Gastroesophageal sphincter (tissue), 4 donors: Measurements from ENCODE around the gene OTULIN. TPM values are rescaled to one million over a fixed set of nuclear protein-coding genes. Genes with fewer than 3 reads are reported as not detected.

Experiments used
- ATAC-seq: fragments of 150-250 bp; one replicate; pipeline ENCODE4 v1.9.1; 2016; ENCODE audit warnings: mild to moderate bottlenecking, moderate library complexity
- H3K27ac ChIP-seq, 4 donors: fragments of 200-600 bp; sonication (generic) in 3 of 4; 1 replicate in 3 of 4; 2 replicates in 1 of 4; pipeline ENCODE4 v1.5.1; 2016 to 2019
- H3K27me3 ChIP-seq: fragments of 200-600 bp; sonication (generic); one replicate; pipeline ENCODE4 v1.5.1; 2019
- H3K36me3 ChIP-seq, 2 donors: fragments of 200-600 bp; sonication (generic); one replicate each; pipeline ENCODE4 v1.5.1; 2019; ENCODE audit warnings: control low read depth in 1 of 2
- H3K4me1 ChIP-seq, 3 donors: fragments of 200-600 bp; sonication (generic); 1 replicate in 2 of 3; 2 replicates in 1 of 3; pipeline ENCODE4 v1.5.1; 2016 to 2019; ENCODE audit warnings: control low read depth in 2 of 3
- H3K4me3 ChIP-seq, 2 donors: fragments of 200-600 bp; sonication (generic); one replicate each; pipeline ENCODE4 v1.5.1; 2019; ENCODE audit warnings: mild to moderate bottlenecking in 1 of 2, moderate library complexity in 1 of 2
- H3K9me3 ChIP-seq, 3 donors: fragments of 200-600 bp; sonication (generic); one replicate each; pipeline ENCODE4 v1.5.1; 2017 to 2019; ENCODE audit warnings: control low read depth in 2 of 3
- EP300 ChIP-seq: sonication (generic); formaldehyde crosslinking; IDR thresholded peaks from one replicate; pipeline ENCODE4 v1.6.1; 2017; ENCODE audit warnings: antibody characterized with exemption, mild to moderate bottlenecking
- POLR2A ChIP-seq, 2 donors: fragments of 450-650 bp; IDR thresholded peaks; one replicate each; pipeline ENCODE4 v1.6.1; 2017; ENCODE audit warnings: antibody characterized with exemption in 2 of 2, mild to moderate bottlenecking in 2 of 2, moderate library complexity in 1 of 2
- POLR2AphosphoS5 ChIP-seq: sonication (generic); formaldehyde crosslinking; IDR thresholded peaks from one replicate; pipeline ENCODE4 v1.6.1; 2017; ENCODE audit warnings: antibody characterized with exemption
- WGBS, 2 donors: methylation state at CpG; one replicate each; pipeline ENCODE4 v1.1.5; 2018; ENCODE audit warnings: low coverage in 1 of 2; 5-methylcytosine and 5-hydroxymethylcytosine counted together
- total RNA-seq, 4 donors: library from RNA; depleted of rRNA; stranded (reverse); fragments of >200 nt; gene quantifications; one replicate each; pipeline ENCODE4 v1.1.0, GENCODE V29; 2016
- TF ChIP-seq, protein P1 (sequence below), 4 experiments: fragments of 200-600 bp in 2 of 4; fragments of 450-650 bp in 2 of 4; sonication (generic) in 1 of 4; IDR thresholded peaks; one replicate each; pipeline ENCODE4 v1.5.1; 2017 to 2019; ENCODE audit warnings: antibody characterized with exemption in 4 of 4, mild to moderate bottlenecking in 2 of 4, moderate library complexity in 2 of 4

Gene OTULIN
- total RNA-seq, 4 donors from 2014 or later: 19.5 to 27.1 (median 23.6) TPM

DNA sequence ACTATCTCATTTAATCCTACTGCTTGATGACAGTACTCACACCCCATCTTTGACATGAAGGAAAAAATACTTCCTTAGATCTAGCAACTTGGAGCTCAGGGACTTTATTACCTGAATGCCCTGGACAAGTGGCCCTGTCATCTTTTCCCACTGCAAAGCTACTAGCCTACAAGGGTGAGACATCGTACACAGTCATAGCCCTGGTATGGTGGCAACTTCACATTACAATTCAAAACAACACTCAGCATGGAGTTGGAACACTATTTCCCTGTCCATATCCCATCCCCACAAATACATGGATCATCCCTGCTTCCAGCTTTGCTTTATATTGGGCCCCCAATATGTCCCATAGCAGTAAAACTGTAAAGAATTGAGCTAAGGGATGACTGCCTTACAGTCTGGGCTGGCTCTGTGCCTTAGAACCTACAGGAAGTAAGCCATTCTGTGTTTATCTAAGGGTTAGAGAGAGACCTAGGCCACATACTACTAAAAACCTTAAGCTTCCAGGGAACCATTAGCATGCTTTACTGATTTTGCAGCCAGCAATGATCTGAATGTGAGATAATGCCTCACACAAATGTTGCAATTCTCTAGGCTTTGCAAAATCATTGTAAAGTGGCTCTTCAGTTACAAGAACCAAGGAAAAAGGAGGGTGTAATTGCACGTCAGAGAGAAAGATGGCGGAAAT, 55.9 kb downstream of the OTULIN start:
- WGBS, 2 donors: 92 to 100% methylated on average over 2 of the region's 3 CpGs
- TF ChIP-seq, protein P1, sequence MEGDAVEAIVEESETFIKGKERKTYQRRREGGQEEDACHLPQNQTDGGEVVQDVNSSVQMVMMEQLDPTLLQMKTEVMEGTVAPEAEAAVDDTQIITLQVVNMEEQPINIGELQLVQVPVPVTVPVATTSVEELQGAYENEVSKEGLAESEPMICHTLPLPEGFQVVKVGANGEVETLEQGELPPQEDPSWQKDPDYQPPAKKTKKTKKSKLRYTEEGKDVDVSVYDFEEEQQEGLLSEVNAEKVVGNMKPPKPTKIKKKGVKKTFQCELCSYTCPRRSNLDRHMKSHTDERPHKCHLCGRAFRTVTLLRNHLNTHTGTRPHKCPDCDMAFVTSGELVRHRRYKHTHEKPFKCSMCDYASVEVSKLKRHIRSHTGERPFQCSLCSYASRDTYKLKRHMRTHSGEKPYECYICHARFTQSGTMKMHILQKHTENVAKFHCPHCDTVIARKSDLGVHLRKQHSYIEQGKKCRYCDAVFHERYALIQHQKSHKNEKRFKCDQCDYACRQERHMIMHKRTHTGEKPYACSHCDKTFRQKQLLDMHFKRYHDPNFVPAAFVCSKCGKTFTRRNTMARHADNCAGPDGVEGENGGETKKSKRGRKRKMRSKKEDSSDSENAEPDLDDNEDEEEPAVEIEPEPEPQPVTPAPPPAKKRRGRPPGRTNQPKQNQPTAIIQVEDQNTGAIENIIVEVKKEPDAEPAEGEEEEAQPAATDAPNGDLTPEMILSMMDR (IDR thresholded peaks at IDR 0.05): no peak
- TF ChIP-seq POLR2AphosphoS5: no peak
- no peak for ATAC-seq
- H3K4me3 ChIP-seq: no peak overlapping the region
- no peaks in the 10 kb centered on the region for H3K9me3 ChIP-seq
- no peak overlapping the region for H3K27ac ChIP-seq
- H3K36me3 ChIP-seq: peaks cover 0 to 36% of the 10 kb centered on the region in 2 donors
- no peaks in the 10 kb centered on the region for H3K27me3 ChIP-seq
- H3K4me1 ChIP-seq: no peaks in the 10 kb centered on the region

DNA sequence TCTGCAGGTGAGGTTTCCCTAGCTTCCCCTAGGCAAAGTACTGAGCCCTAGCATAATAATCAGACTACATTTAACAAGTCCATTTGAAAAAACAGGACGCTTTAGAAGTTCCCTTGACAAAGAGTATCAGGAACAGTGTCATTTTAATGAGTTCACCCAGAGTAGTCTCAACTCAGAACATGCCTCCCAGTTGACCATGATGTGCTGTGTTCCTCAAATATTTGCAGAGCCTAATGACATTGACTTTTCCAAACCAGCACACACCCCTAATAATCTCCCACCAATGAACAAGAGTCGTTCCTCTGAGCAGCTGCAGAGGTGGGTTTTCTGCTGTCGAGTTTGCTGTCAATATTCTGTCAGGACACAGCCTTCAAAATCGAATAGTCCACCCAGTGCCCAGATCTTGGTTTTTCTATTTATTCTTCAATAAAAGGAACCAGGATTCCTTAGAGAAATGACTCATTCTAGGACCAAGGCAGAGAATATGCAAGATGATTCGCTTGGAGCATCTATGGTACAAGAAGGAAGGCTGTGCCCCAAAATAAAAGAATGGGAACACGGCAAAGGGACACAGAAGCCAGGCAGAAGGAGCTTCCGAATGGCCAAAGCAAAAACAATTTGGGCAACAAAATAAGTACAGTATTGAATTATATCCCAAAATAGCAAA, 57.6 kb downstream of the OTULIN start:
- Histone ChIP-seq H3K27me3 (no peaks in the 10 kb centered on the region), H3K4me3 (no peak overlapping the region), H3K4me1 (peaks cover 0 to 5% (median 0%) of the 10 kb centered on the region in 3 donors), H3K36me3 (peaks cover 0 to 18% of the 10 kb centered on the region in 2 donors), H3K27ac (no peak overlapping the region), H3K9me3 (no peaks in the 10 kb centered on the region)
- WGBS, 2 donors: 84 to 100% methylated on average over 3 to 7 of the region's 7 CpGs
- TF ChIP-seq POLR2A (IDR thresholded peaks at IDR 0.05): no peak
- TF ChIP-seq EP300: no peak
- TF ChIP-seq POLR2AphosphoS5: no peak
- TF ChIP-seq, protein P1 (IDR thresholded peaks at IDR 0.05): no peak
- ATAC-seq: no peak

DNA sequence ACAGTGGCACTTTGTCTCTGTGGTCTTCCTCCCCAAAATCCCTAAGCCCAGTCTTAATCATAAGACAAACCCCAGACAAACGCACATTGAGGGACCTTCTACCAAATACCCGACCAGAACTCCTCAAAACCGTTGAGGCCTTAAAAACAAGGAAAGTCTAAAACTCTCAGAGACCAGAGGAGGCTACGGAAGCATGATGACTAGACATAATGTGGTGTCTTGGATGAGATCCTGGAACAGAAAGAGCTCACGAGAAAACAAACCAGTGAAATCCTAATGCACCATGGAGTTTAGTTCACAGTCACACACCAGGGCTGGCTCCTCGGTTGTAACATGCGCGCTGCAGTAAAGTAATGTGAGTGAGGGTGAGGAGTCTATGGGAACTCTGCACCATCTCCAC, 58.4 kb downstream of the OTULIN start:
- TF ChIP-seq POLR2AphosphoS5: no peak
- TF ChIP-seq EP300: no peak
- TF ChIP-seq POLR2A (IDR thresholded peaks at IDR 0.05): no peak
- TF ChIP-seq, protein P1 (IDR thresholded peaks at IDR 0.05): no peak
- Histone ChIP-seq H3K4me3 (no peak overlapping the region), H3K27me3 (no peaks in the 10 kb centered on the region), H3K27ac (no peak overlapping the region), H3K4me1 (peaks cover 0 to 13% (median 0%) of the 10 kb centered on the region in 3 donors), H3K36me3 (peaks cover 0 to 14% of the 10 kb centered on the region in 2 donors), H3K9me3 (no peaks in the 10 kb centered on the region)
- ATAC-seq: no peak
- 80 to 89% methylated on average over 2 to 8 of the region's 8 CpGs for WGBS, 2 donors

DNA sequence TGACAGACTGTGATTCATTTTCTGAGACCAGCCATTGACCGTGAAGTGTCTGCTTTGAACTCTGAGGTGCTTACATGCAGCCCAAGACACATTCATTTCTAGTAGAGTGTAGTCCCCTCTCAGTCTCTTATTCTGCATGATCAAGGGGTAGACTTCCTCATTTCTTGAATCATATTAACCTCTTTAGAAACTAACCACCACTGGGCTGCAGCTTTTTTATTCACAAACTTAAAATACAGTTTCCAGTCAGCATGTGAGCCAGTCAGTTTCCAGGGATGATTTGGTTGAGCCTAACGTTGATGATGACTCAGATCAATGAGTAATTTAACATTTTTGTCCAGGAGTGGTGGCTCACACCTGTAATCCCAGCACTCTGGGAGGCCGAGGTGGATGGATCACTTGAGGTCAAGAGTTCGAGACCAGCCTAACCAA, 59.2 kb downstream of the OTULIN start:
- TF ChIP-seq, protein P1 (IDR thresholded peaks at IDR 0.05): no peak
- TF ChIP-seq EP300: no peak
- no peak for TF ChIP-seq POLR2AphosphoS5
- TF ChIP-seq POLR2A (IDR thresholded peaks at IDR 0.05): no peak
- Histone ChIP-seq H3K4me1 (peaks cover 0 to 16% (median 0%) of the 10 kb centered on the region in 3 donors), H3K27me3 (no peaks in the 10 kb centered on the region), H3K27ac (no peak overlapping the region), H3K36me3 (peaks cover 0 to 14% of the 10 kb centered on the region in 2 donors), H3K9me3 (no peaks in the 10 kb centered on the region), H3K4me3 (no peak overlapping the region)
- no peak for ATAC-seq
- 69 to 88% methylated on average over 1 to 4 of the region's 4 CpGs for WGBS, 2 donors

DNA sequence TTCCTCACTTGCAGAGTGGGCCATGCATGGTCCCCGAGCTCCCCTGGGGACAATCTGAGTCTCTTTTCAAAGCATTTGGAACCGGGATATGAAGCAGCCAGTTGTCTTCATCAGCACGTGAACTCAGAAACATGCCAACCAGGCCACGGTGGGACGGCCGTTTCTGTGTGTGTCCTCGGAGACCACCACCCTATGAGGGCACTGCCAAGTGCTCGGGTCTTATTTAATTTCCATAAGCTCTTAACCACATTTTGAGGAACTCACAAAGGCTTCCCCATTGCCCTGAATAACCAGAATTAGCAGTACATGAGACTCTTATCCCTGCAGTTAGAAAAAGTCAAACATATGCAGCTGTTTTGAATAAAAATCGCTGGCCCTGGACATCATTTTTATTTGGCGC, 60.1 kb downstream of the OTULIN start:
- Histone ChIP-seq H3K9me3 (no peaks in the 10 kb centered on the region), H3K4me3 (no peak overlapping the region), H3K4me1 (peaks cover 0 to 16% (median 0%) of the 10 kb centered on the region in 3 donors), H3K27ac (no peak overlapping the region), H3K27me3 (no peaks in the 10 kb centered on the region), H3K36me3 (peaks cover 0 to 18% of the 10 kb centered on the region in 2 donors)
- 79 to 87% methylated on average over 3 to 7 of the region's 10 CpGs for WGBS, 2 donors
- TF ChIP-seq POLR2A (IDR thresholded peaks at IDR 0.05) (no peak), EP300 (no peak), POLR2AphosphoS5 (no peak)
- TF ChIP-seq, protein P1 (IDR thresholded peaks at IDR 0.05): no peak
- ATAC-seq: no peak
